Fibroblast of lung (primary cell): ENCODE results near the gene RASGRF2.

Experiments
- EZH2 ChIP-seq: IDR thresholded peaks from 2 replicates; pipeline ENCODE4 v1.5.1; 2012; ENCODE audit warnings: low read length, control low read depth, mild to moderate bottlenecking; ENCODE audit errors: missing control alignments
- TF ChIP-seq, protein P1 (sequence below), 2 donors: IDR thresholded peaks in 1 of 2; conservative IDR thresholded peaks in 1 of 2; 1 replicate in 1 of 2; 2 replicates in 1 of 2; pipeline ENCODE4 v1.5.1; 2011 to 2012; ENCODE audit warnings: low read length in 2 of 2, control low read depth in 1 of 2, inconsistent platforms in 1 of 2, low read depth in 1 of 2, mild to moderate bottlenecking in 1 of 2

DNA sequence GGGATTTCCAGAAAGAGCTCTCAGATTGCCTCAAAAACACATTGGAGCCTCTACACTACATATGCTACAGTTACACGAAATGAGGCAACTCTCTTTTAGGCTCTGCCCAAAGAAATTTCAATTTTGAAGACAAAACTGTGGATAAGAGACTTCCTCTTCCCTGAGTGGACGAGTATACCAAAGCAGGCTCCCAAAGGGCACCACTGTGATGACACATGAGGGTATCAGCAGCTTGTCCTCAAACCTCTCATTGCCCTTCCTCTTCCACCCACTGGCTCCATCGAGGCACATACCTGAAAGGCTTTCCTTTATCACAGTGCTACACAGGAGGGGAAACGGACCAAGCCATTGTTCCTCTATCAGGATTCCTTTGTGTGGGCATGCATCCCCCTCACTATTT is 284.3 kb downstream of the RASGRF2 start:
- TF ChIP-seq, protein P1, sequence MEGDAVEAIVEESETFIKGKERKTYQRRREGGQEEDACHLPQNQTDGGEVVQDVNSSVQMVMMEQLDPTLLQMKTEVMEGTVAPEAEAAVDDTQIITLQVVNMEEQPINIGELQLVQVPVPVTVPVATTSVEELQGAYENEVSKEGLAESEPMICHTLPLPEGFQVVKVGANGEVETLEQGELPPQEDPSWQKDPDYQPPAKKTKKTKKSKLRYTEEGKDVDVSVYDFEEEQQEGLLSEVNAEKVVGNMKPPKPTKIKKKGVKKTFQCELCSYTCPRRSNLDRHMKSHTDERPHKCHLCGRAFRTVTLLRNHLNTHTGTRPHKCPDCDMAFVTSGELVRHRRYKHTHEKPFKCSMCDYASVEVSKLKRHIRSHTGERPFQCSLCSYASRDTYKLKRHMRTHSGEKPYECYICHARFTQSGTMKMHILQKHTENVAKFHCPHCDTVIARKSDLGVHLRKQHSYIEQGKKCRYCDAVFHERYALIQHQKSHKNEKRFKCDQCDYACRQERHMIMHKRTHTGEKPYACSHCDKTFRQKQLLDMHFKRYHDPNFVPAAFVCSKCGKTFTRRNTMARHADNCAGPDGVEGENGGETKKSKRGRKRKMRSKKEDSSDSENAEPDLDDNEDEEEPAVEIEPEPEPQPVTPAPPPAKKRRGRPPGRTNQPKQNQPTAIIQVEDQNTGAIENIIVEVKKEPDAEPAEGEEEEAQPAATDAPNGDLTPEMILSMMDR (conservative IDR thresholded peaks at IDR 0.05 in 1 of 2, IDR thresholded peaks at IDR 0.05 in 1 of 2; ENCODE audit: low read depth in 1 of 2, low read length in 2 of 2): no peak
- no peak for TF ChIP-seq EZH2
